ENCODE measurements around the gene IGSF11. TPM values are rescaled to one million over a fixed set of nuclear protein-coding genes. Genes with fewer than 3 reads are reported as not detected.

Gene IGSF11
- total RNA-seq, 1 donor from 2014 or later: 0.39 TPM

GRCh38 chr3:118963711-118964110, 70.9 kb downstream of the IGSF11 start:
- no peak overlapping the region for H2AFZ ChIP-seq (ENCODE audit: low read depth, low read length)
- Mint-ChIP-seq H3K9me3 (ENCODE audit: unreplicated experiment) (no peaks in the 10 kb centered on the region), H3K4me3 (ENCODE audit: unreplicated experiment) (no peak overlapping the region), H3K36me3 (ENCODE audit: low read depth, unreplicated experiment) (no peaks in the 10 kb centered on the region), H3K4me1 (ENCODE audit: low read depth, unreplicated experiment) (peaks cover 3% of the 10 kb centered on the region), H3K27ac (ENCODE audit: unreplicated experiment) (no peak overlapping the region), H3K27me3 (ENCODE audit: low read depth, unreplicated experiment) (no peaks in the 10 kb centered on the region)
- no peak for FAIRE-seq
- no peak overlapping the region for H3K4me2 ChIP-seq (ENCODE audit: low read length)
- no peaks in the 10 kb centered on the region for H4K20me1 ChIP-seq (ENCODE audit: insufficient read depth, low read length)
- no peak for DNase-seq (ENCODE audit: low read depth)
- no peak overlapping the region for H3K4me3 ChIP-seq (ENCODE audit: insufficient read depth, low read depth, low read length)
- no peaks in the 10 kb centered on the region for H3K79me2 ChIP-seq (ENCODE audit: insufficient read depth, low read length)
- H3K27me3 ChIP-seq (ENCODE audit: insufficient read depth, low read length): no peaks in the 10 kb centered on the region
- H3K9me3 ChIP-seq (ENCODE audit: insufficient read depth, low read depth, low read length): no peaks in the 10 kb centered on the region
- TF ChIP-seq CTCF (IDR thresholded peaks at IDR 0.05; ENCODE audit: insufficient read depth, low read depth, low read length): no peak
- no peak for TF ChIP-seq EZH2 (IDR thresholded peaks at IDR 0.05; ENCODE audit: insufficient read depth, low read length)
- H3K9ac ChIP-seq (ENCODE audit: low read length): no peak overlapping the region
- no peaks in the 10 kb centered on the region for H3K36me3 ChIP-seq (ENCODE audit: insufficient read depth, low read length)
- no peaks in the 10 kb centered on the region for H3K4me1 ChIP-seq (ENCODE audit: insufficient read depth, low read length)
- no peak overlapping the region for H3K27ac ChIP-seq (ENCODE audit: low read depth, low read length)

GRCh38 chr3:118960876-118961450, 73.7 kb downstream of the IGSF11 start:
- Histone ChIP-seq H3K27ac (ENCODE audit: low read depth, low read length) (no peak overlapping the region), H3K27me3 (ENCODE audit: insufficient read depth, low read length) (no peaks in the 10 kb centered on the region), H3K4me3 (ENCODE audit: insufficient read depth, low read depth, low read length) (no peak overlapping the region), H3K36me3 (ENCODE audit: insufficient read depth, low read length) (no peaks in the 10 kb centered on the region), H3K9ac (ENCODE audit: low read length) (no peak overlapping the region), H3K9me3 (ENCODE audit: insufficient read depth, low read depth, low read length) (no peaks in the 10 kb centered on the region), H3K4me1 (ENCODE audit: insufficient read depth, low read length) (no peaks in the 10 kb centered on the region), H4K20me1 (ENCODE audit: insufficient read depth, low read length) (no peaks in the 10 kb centered on the region), H2AFZ (ENCODE audit: low read depth, low read length) (no peak overlapping the region), H3K79me2 (ENCODE audit: insufficient read depth, low read length) (no peaks in the 10 kb centered on the region), H3K4me2 (ENCODE audit: low read length) (no peak overlapping the region)
- TF ChIP-seq EZH2 (IDR thresholded peaks at IDR 0.05; ENCODE audit: insufficient read depth, low read length): no peak
- TF ChIP-seq CTCF (IDR thresholded peaks at IDR 0.05; ENCODE audit: insufficient read depth, low read depth, low read length): no peak
- Mint-ChIP-seq H3K27me3 (ENCODE audit: low read depth, unreplicated experiment) (no peaks in the 10 kb centered on the region), H3K9me3 (ENCODE audit: unreplicated experiment) (peaks cover 2% of the 10 kb centered on the region), H3K36me3 (ENCODE audit: low read depth, unreplicated experiment) (no peaks in the 10 kb centered on the region), H3K27ac (ENCODE audit: unreplicated experiment) (no peak overlapping the region), H3K4me3 (ENCODE audit: unreplicated experiment) (no peak overlapping the region), H3K4me1 (ENCODE audit: low read depth, unreplicated experiment) (peaks cover 5% of the 10 kb centered on the region)
- FAIRE-seq (no peak), DNase-seq (ENCODE audit: low read depth) (peak; percentile 2)

DNA sequence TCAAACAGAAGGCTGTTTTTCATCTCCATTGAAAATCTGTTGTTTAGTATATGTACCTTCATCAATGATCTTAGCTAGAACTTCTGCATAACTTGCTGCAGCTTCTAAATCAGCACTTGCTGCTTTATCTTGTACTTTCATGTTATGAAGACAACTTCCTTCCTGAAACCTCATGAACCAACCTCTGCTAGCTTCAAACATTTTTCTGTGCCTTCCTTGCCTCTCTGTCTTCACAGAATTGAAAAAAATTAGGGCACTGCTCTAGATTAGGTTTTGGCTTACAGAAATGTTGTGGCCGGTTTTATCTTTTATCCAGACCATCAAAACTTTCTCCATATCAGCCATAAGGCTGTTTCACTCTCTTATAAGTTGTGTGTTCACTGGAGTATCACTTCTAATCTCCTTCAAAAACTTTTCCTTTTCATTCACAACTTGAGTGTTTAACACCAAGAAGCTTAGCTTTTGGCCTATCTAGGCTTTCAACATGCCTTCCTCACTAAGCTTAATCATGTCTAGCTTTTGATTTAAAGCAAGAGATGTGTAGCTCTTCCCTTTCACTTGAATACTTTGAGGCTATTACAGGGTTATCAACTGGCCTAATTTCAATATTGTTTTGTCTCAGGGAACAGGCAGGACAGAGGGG, 78.6 kb downstream of the IGSF11 start:
- no peak for TF ChIP-seq EZH2 (IDR thresholded peaks at IDR 0.05; ENCODE audit: insufficient read depth, low read length)
- no peak for TF ChIP-seq CTCF (IDR thresholded peaks at IDR 0.05; ENCODE audit: insufficient read depth, low read depth, low read length)
- FAIRE-seq: no peak
- no peaks in the 10 kb centered on the region for H3K36me3 Mint-ChIP-seq (ENCODE audit: low read depth, unreplicated experiment)

More for the DNA sequence above, 78.6 kb downstream of the IGSF11 start:
- Histone ChIP-seq H3K27me3 (ENCODE audit: insufficient read depth, low read length) (no peaks in the 10 kb centered on the region), H3K9ac (ENCODE audit: low read length) (no peak overlapping the region), H3K79me2 (ENCODE audit: insufficient read depth, low read length) (no peaks in the 10 kb centered on the region), H3K9me3 (ENCODE audit: insufficient read depth, low read depth, low read length) (no peaks in the 10 kb centered on the region), H3K4me1 (ENCODE audit: insufficient read depth, low read length) (no peaks in the 10 kb centered on the region), H3K27ac (ENCODE audit: low read depth, low read length) (no peak overlapping the region), H3K4me2 (ENCODE audit: low read length) (no peak overlapping the region), H3K36me3 (ENCODE audit: insufficient read depth, low read length) (no peaks in the 10 kb centered on the region), H4K20me1 (ENCODE audit: insufficient read depth, low read length) (no peaks in the 10 kb centered on the region), H3K4me3 (ENCODE audit: insufficient read depth, low read depth, low read length) (no peak overlapping the region), H2AFZ (ENCODE audit: low read depth, low read length) (no peak overlapping the region)
- Mint-ChIP-seq H3K4me1 (ENCODE audit: low read depth, unreplicated experiment) (peaks cover 8% of the 10 kb centered on the region), H3K9me3 (ENCODE audit: unreplicated experiment) (peaks cover 12% of the 10 kb centered on the region), H3K27me3 (ENCODE audit: low read depth, unreplicated experiment) (no peaks in the 10 kb centered on the region), H3K4me3 (ENCODE audit: unreplicated experiment) (no peak overlapping the region), H3K27ac (ENCODE audit: unreplicated experiment) (no peak overlapping the region)
- DNase-seq (ENCODE audit: low read depth): no peak
